ENCODE data around the gene WAS.

Gene WAS

DNA sequence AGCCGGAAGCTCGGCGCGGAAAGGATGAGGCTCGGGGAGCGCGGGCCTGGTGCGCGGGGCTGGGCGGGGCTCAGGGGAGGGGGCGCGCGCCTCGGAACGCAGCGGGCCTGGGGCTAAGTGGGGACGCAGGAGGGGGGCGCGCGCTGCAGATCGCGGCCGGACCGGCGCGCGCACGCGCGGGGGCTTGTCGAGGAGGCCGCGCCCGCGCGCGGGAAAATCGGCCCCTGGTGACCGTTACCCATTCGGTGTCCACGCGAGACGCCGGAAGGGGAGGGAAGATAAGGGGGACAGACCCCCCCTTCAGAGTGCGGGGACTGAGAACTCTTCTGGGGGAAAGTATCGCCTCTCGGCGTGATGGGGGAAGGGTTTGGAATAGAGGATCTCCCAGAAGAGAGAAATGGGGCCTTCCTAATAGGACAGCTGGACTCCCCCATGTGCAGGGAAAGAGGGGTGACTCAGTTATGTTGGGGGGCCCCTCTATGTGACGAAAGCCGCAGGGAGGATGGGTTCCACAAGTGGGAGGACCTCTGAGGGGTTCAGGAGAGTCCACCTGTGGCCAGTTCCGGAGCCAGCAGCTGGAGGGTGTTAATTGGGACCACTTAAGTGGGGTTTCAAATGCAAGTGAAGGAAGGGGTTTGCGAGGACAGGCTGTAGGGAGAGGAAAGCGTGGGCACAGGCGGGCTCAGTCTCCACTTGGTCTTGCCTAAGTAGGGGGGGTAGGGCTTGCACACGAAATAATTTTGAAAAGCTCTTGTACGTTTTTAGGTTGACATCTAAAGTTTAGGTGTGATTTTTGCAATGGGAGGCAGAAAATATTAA is 13.5 kb downstream of the WAS start:
- H3K4me3 ChIP-seq (replicated peaks in 1 of 2; ENCODE audit: low read depth in 2 of 2, low read length in 2 of 2): peak overlapping the region; percentile 54 to 61
- TF ChIP-seq, protein P1, sequence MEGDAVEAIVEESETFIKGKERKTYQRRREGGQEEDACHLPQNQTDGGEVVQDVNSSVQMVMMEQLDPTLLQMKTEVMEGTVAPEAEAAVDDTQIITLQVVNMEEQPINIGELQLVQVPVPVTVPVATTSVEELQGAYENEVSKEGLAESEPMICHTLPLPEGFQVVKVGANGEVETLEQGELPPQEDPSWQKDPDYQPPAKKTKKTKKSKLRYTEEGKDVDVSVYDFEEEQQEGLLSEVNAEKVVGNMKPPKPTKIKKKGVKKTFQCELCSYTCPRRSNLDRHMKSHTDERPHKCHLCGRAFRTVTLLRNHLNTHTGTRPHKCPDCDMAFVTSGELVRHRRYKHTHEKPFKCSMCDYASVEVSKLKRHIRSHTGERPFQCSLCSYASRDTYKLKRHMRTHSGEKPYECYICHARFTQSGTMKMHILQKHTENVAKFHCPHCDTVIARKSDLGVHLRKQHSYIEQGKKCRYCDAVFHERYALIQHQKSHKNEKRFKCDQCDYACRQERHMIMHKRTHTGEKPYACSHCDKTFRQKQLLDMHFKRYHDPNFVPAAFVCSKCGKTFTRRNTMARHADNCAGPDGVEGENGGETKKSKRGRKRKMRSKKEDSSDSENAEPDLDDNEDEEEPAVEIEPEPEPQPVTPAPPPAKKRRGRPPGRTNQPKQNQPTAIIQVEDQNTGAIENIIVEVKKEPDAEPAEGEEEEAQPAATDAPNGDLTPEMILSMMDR (IDR thresholded peaks at IDR 0.05; ENCODE audit: low read depth, low read length): no peak
- peak in 1 of 2 donors; percentile 43 for DNase-seq (ENCODE audit: low read depth in 2 of 2)

DNA sequence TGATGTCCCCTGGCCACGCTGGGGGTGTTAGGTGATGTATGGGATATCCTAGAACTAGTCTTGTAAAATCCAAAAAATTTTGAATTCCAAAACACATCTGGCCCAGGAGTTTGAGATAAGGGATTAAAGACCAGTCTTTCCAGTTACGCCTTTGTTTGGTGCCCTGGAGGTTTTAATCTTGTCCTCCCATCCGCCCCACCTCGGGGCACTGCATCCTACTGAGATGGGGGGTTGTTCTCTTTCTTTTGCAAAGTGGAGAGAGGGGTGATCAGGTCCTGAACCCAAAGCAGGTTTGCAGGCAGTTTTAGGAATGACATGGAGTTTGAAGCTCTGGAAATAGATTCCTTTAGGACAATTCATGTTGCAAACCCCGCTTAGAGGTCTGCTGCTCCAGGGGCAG is 14.7 kb downstream of the WAS start:
- TF ChIP-seq, protein P1 (IDR thresholded peaks at IDR 0.05; ENCODE audit: low read depth, low read length): no peak
- no peak overlapping the region for H3K4me3 ChIP-seq (replicated peaks in 1 of 2; ENCODE audit: low read depth in 2 of 2, low read length in 2 of 2)
- no peak for DNase-seq (ENCODE audit: low read depth in 2 of 2)

DNA sequence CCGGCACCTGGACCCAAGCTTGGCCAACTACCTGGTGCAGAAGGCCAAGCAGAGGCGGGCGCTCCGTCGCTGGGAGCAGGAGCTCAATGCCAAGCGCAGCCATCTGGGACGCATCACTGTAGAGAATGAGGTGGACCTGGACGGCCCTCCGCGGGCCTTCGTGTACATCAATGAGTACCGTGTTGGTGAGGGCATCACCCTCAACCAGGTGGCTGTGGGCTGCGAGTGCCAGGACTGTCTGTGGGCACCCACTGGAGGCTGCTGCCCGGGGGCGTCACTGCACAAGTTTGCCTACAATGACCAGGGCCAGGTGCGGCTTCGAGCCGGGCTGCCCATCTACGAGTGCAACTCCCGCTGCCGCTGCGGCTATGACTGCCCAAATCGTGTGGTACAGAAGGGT is 16.6 kb downstream of the WAS start:
- TF ChIP-seq, protein P1 (IDR thresholded peaks at IDR 0.05; ENCODE audit: low read depth, low read length): no peak
- DNase-seq (ENCODE audit: low read depth in 2 of 2): no peak
- no peak overlapping the region for H3K4me3 ChIP-seq (replicated peaks in 1 of 2; ENCODE audit: low read depth in 2 of 2, low read length in 2 of 2)

DNA sequence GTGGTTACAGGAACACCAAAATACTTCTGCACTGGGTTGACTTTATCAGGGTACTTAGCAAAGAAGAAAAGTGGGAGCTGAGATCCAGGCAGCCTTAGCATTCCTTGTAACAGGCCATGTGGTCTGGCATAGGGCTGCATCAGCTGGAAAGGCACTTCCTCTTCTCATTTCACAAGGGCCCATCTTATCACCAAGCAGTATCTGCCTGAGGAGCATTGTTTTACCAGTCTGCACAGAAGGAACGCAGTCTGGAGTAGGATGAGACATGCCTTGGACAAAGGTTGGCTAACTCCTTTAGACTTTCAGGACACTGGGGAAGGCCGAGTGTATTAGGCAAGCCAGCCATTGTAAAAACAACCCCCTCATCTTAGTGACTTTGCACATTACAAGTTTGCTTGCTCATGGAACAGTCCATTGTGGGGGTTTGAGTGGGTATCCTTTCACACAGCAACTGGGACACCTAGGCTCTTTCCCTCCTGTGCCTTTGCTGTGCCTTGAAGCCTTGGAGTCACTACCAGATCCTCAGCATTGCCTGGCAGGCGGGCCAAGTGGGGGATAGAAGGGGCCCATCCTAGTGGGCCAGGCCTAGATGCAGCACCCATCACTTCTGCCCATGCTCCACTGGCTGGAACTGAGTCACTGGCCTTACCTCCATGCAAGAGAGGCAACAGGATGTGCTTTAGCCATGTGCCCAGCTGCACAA is 17.5 kb downstream of the WAS start:
- H3K4me3 ChIP-seq (replicated peaks in 1 of 2; ENCODE audit: low read depth in 2 of 2, low read length in 2 of 2): no peak overlapping the region
- peak; percentile 76 to 79 for DNase-seq (ENCODE audit: low read depth in 2 of 2)
- TF ChIP-seq, protein P1 (IDR thresholded peaks at IDR 0.05; ENCODE audit: low read depth, low read length): no peak

DNA sequence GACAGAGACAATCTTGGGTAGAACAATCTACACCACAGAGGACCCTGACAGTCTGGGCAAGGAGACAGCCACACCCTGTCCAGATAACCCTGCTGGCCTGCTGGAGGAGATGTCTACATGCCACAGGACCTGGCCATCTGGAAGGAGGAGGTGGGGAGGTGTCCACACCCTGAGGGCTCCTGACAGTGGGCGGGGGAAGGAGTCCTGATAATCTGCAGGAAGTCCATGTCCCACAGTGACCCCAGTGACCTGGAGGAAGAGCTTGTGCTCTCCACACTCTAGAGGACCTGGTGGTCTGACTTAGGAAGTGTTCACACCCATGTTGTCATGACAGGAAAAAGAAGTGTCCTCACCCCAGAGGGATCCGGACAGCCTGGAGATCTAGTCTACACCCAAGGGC is 18.4 kb downstream of the WAS start:
- no peak overlapping the region for H3K4me3 ChIP-seq (replicated peaks in 1 of 2; ENCODE audit: low read depth in 2 of 2, low read length in 2 of 2)
- TF ChIP-seq, protein P1 (IDR thresholded peaks at IDR 0.05; ENCODE audit: low read depth, low read length): no peak
- DNase-seq (ENCODE audit: low read depth in 2 of 2): no peak

DNA sequence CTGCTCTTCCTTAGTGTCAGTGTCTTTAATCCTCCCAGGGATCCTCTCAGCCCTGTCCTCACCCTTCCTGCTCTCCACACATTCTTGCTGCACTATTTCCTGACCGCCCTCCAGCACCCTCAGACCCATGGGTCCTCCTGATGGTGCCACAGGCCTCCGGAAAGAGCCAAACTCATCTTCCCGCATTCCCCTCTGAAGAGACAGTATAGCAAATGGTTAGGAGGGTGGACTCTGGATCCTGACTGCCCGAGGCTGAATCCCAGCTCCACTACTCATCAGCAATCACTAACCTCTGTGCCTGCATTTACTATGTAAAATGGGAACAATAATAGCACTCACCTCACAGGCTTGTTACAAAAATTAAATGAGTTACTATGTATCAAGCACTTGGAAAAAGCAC is 19.1 kb downstream of the WAS start:
- DNase-seq (ENCODE audit: low read depth in 2 of 2): no peak
- H3K4me3 ChIP-seq (replicated peaks in 1 of 2; ENCODE audit: low read depth in 2 of 2, low read length in 2 of 2): no peak overlapping the region
- TF ChIP-seq, protein P1 (IDR thresholded peaks at IDR 0.05; ENCODE audit: low read depth, low read length): no peak

Data from cardiac fibroblast (primary cell).